ENCODE data around the gene CACNA1C.
"Not testable (repeated sequence)": the region's sequence is repeated elsewhere in the genome, so short reads cannot be mapped to it uniquely, and the experiment has no call there.

CACNA1C gene

GRCh38 chr12:2668816-2669215 is 616.0 kb downstream of the CACNA1C start:
- DNase-seq (ENCODE audit: low read depth in 2 of 2): no peak

- DNase-seq (ENCODE audit: low read depth in 2 of 2): no peak
Measured at GRCh38 chr12:2669560-2669959, 616.8 kb downstream of the CACNA1C start.

GRCh38 chr12:2672863-2673262 is 620.1 kb downstream of the CACNA1C start:
- no peak for DNase-seq (ENCODE audit: low read depth in 2 of 2)

GRCh38 chr12:2673966-2674810 is 621.4 kb downstream of the CACNA1C start:
- no peak for DNase-seq (ENCODE audit: low read depth in 2 of 2)

GRCh38 chr12:2675776-2676175 is 623.0 kb downstream of the CACNA1C start:
- DNase-seq (ENCODE audit: low read depth in 2 of 2): no peak

GRCh38 chr12:2677142-2677880 is 624.5 kb downstream of the CACNA1C start:
- no peak for DNase-seq (ENCODE audit: low read depth in 2 of 2)

- no peak for DNase-seq (ENCODE audit: low read depth in 2 of 2)
Measured at GRCh38 chr12:2678426-2678825, 625.6 kb downstream of the CACNA1C start.

- no peak for DNase-seq (ENCODE audit: low read depth in 2 of 2)
Measured at GRCh38 chr12:2679068-2679815, 626.5 kb downstream of the CACNA1C start.

GRCh38 chr12:2679816-2680675 is 627.3 kb downstream of the CACNA1C start:
- no peak for DNase-seq (ENCODE audit: low read depth in 2 of 2)

- DNase-seq (ENCODE audit: low read depth in 2 of 2): no peak
Measured at GRCh38 chr12:2680676-2681039, 627.9 kb downstream of the CACNA1C start.

- no peak for DNase-seq (ENCODE audit: low read depth in 2 of 2)
Measured at GRCh38 chr12:2681450-2682205, 628.8 kb downstream of the CACNA1C start.

GRCh38 chr12:2682296-2683251 is 629.8 kb downstream of the CACNA1C start:
- peak in 1 of 2 donors; percentile 12 for DNase-seq (ENCODE audit: low read depth in 2 of 2)

GRCh38 chr12:2683283-2684025 is 630.7 kb downstream of the CACNA1C start:
- DNase-seq (ENCODE audit: low read depth in 2 of 2): no peak

- DNase-seq (ENCODE audit: low read depth in 2 of 2): not testable (repeated sequence)
Measured at GRCh38 chr12:2684026-2684325, 631.2 kb downstream of the CACNA1C start.

- not testable (repeated sequence) for DNase-seq (ENCODE audit: low read depth in 2 of 2)
Measured at GRCh38 chr12:2685620-2686279, 633.0 kb downstream of the CACNA1C start.

GRCh38 chr12:2686280-2686646 is 633.5 kb downstream of the CACNA1C start:
- no peak for DNase-seq (ENCODE audit: low read depth in 2 of 2)

GRCh38 chr12:2687058-2687457 is 634.3 kb downstream of the CACNA1C start:
- DNase-seq (ENCODE audit: low read depth in 2 of 2): no peak

GRCh38 chr12:2687726-2688125 is 634.9 kb downstream of the CACNA1C start:
- DNase-seq (ENCODE audit: low read depth in 2 of 2): no peak
